Left forelimb (tissue), 1 donor: ENCODE measurements around the gene DBNL.

Source experiments
- DNase-seq: peaks from one replicate; pipeline ENCODE4 v3.0.0-alpha.2; 2018; ENCODE audit warnings: low spot score

DBNL gene

DNA sequence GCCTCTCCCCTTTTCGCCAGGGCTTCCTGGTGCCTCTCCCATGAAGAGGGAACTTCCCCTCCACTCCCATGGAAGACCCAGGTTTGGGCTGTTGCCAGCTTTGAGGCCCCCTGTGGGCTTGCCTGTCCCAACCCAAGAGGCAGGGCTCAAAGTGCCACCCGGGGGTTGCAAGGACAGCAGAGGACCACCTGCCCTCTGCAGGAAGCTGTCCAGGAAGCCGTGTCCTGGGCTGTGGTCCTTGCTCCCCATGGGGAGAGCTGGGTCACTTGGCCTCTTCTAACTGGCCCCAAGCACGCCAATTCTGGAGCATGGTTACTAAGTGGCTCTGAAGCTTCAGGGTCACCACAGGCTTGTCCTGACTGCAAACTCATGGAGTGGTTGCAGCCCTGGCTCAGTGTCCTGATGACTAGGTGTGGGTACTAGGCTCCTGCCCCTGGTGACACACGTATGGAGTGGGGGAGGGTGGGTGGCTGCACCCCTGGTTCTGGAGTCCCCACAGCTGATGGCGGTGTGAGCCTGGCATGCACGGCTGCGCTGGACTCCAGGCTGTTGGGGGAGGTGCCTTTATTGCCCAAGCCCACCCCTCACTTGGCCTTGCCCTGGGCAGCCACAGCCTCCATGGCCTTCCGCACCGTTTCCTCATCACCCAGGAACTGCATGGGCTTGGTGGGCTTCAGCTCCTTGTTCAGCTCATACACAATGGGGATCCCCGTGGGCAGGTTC lies 17.8 kb downstream of the DBNL start:
- DNase-seq, result no peak

DNA sequence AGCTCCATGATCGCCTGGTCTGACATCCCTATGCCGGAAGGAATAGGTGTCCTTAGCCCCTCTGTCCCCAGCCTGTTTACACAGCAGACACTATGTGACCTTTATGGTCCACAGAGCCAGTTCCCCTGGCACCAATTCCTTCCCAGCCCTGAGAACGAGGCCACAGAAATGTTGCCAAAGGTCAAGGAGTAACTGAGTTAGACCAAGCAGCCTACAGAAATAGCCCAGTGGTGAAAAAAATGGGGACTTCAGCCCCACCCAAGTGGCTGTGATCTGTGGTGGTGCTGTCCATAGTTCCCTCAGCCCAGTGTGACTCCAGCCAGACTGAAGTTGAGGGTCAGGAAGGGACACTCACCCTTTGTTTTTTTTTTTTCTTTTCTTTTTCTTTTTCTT lies 18.4 kb downstream of the DBNL start:
- DNase-seq, result no peak

DNA sequence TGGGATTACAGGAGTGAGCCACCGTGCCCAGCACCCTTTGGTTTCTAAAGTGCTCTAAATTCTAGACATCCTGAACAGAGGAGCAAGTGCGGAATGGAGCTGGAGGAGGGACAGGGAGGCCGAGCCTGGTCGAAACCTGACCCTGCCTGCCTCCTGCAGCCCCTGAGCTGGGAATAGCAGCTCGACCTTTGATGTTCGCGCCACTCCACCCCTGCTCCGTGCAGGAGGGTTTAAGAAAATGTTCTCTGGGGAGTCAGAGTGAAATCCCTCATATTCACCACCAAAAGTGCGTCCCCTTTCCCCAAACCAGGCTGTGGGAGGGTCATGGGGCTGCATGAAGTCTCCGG lies 19.0 kb downstream of the DBNL start:
- no peak for DNase-seq

DNA sequence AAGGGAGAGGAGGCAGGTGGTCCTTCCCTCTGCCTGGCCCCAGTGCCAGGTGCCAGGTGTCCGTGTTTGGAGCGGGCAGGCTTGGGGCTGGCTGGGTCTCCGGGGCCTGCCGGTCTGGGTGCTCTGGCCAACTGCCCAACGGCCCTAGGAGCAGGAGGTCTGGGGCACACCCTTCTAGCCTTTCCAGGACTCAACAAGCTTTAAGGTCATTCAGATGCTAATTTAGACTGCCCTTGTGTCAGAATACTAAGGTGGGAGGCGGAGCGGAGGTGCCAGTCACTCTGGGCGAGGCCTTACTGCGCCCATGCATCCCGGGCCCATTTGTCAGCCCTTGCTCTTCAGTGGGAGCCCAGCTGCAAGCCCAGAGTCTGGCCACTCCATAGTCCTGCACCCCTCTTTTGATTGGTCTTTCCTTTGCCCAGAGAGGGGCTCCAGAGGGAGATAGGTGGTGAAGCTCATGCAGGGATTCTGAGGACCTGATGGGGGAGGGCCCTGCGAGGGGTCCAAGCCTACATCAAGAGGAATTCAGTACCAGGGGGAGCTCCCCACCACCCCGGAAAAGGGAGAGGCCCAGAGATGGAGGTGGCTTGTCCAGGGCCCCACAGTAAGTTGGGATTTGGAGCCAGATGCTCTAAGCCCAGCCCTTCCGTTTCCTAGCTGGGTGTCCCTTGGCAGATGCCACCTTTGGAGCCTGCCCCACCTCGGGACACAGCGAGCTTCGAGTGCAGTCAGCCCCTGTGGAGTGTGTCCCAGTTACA lies 19.6 kb downstream of the DBNL start:
- no peak for DNase-seq

DNA sequence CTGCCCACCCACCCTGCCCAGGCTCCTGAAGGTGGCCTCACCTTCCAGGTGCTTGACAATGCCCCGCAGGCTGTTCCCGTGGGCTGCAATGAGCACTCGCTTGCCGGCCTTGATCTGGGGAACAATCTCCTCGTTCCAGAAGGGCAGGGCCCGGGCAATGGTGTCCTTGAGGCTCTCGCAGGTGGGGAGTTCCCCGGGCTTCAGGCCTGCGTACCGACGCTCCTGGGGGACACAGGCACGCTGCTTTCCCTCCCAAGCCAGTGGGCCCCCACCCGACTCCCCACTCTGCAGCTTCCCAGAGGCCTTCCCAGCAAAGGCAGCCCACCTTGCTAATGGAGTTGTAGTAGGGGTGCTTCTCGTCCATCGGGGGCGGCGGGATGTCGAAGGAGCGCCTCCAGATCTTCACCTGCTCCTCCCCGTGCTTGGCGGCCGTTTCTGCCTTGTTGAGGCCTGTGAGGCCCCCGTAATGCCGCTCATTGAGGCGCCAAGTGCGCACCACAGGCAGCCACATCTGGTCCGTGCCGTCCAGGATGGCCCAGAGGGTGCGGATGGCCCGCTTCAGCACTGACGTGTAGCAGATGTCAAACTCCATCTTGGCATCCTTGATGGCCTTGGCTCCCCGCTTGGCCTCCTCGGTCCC lies 20.4 kb downstream of the DBNL start:
- DNase-seq, result no peak

DNA sequence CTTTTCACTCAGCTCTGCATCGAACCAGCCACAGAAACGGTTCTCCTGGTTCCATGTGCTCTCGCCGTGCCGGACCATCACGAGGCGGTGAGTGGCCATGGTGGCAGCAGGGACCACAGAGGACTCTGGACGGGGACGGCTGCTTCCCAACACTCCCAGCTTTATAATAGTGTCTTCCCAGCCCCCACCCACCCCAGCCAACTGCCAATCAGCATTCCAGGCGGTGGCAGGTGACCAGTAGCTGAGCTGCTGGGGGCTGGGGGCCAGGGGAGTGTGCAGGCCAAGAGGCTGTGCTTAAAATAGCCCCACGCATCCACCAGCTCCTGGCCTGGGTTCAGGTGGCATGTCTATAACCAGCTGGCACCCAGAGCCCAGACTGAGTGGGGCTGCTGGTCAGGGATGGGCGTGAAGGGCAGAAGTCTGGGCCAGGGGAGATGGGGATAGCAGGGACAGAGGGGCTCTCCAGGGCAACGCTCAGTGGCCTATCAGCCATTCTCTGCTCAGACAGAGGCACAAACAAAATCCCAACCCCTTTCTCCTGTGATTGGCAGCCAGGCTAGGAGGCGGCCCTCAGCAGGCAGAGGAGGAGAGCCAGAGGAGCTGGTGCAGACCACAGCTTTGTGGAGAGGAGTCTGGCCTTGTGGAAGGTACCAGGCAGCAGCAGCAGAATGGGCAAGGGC lies 21.1 kb downstream of the DBNL start, which contains the start of gene PGAM2:
Gene PGAM2 (minus strand): TSS at position 137 of the 680 bp plus-strand sequence. CDS start 38 bp downstream, at position 99.
- DNase-seq, result no peak

DNA sequence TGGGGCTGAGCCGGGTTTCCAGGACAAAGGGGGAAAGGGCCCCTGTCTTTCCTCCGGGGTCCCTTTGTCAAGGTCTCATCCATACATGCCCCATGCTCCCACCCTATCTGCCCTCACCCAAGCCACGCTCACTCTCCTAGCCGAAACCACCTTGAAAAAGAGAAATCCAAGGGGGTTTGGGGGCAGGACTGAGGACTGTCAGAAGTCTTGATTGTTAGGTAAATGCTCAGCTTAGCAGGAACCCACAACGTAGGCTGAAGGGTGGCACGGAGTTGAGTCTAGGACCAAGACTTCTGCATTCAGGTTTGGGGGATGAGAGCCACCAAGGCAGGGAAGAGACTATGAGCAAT lies 21.6 kb downstream of the DBNL start:
- DNase-seq, result no peak

DNA sequence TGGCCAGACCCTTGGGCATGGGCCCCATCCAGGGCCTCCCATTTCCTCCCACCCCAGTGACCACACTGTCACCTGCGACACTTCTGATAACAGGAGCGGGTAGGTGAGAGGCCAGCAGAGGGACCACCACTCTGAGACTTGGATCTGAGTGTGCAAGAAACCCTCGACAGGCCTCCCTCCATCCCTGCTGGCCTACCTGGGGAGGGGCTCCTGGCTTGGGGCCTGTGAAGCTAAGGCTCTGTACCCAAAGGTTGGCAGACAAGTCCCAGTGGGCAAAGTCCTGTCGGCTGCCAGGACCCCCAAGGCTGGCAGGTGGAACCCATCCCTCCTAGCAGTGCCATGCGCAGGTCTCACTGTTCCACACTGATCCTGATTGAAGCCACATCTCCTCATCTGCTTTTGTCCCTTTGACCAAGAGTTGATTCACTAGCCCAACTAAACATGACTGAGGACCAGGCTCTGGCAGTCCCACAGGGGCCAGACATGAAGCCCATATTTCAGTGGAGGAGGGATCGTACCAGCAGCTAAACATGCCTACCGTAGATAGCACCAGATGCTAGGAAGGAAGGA lies 22.1 kb downstream of the DBNL start:
- no peak for DNase-seq

DNA sequence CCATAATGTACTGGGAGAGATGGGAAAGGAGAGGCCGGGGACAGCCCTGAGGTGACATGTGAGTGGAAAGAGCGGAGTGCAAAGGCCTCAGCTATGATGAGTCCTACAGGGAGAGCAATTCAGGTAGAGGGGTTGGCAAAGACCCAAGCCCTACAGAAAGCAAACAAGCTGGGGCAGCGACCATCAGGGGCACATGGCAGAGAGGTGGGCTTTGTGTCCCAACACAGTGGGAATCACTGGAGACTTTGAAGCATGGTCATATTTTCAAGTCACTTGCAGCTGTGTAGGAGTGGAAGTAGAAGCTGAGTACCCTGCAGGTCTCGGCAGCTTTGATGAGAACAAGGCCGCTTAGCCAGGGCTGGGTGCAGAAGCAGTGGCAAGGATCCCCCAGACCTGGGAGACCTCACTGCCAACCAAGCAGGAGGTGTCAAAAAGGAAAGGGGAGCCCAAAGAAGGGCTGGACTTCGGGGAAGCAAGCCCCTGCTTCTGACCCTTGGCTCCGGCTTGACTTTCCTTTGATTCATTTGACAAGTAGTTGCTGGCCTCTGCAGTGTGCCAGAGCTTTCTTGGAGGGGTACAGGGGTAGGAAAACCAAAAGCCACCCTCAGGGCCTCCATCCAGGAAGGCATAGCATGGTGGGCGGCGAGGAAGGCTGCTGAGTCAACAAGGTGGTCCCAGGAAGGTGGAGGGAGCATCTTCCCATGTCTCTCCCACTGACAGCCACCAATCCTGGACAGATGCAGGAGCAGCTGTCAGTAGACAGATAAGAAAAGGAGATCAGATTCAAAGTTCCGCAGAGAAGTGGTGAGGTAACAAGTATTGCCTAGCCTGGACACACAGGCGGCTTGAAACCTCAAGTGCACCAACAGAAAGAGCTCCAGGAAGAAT lies 22.8 kb downstream of the DBNL start:
- no peak for DNase-seq

DNA sequence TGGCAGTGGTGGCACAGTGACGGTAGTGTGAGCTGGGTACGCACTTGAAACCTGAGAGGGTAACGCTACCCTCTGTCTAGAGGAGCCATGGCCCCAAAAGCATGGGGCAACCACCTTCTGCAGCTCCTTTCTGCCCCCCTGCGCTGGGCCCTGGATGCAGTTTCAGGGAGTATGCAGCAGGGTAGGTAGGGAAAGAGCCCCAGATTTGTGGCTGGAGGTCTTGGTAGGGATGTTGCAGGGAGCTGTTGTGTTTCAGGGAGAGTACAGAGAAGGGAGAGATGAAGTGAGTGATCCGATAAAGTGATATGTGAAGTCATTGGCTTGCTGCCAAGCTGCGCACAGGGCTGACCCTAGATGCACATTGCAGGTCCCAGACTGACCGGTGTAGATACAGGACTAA lies 23.6 kb downstream of the DBNL start:
- DNase-seq, result no peak

DNA sequence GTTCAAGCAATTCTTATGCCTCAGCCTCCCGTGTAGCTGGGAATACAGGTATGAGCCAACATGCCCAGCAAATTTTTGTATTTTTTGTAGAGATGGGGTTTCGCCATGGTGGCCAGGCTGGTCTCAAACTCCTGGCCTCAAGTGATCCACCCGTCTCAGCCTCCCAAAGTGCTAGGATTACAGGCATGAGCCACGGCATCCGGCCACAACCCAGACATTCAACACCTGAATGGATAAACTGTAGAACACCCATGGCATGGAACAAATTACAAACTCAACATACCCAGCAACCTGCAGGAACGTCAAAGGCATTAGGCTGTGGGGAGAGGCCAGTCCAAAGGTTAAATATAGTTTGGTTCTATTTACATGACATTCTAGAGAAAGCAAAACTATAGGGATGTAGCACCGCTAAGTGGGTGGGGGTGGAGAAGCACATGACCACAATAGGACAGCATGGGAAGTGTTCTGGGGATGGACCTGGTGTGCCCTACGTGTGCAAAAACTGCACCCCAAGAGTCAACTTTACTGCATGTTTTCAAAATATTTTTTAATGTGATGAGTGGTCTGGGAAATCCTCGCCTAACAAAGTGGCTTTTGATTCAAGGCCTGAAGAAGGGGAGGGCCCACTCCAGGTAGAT lies 27.3 kb downstream of the DBNL start:
- DNase-seq, result no peak

DNA sequence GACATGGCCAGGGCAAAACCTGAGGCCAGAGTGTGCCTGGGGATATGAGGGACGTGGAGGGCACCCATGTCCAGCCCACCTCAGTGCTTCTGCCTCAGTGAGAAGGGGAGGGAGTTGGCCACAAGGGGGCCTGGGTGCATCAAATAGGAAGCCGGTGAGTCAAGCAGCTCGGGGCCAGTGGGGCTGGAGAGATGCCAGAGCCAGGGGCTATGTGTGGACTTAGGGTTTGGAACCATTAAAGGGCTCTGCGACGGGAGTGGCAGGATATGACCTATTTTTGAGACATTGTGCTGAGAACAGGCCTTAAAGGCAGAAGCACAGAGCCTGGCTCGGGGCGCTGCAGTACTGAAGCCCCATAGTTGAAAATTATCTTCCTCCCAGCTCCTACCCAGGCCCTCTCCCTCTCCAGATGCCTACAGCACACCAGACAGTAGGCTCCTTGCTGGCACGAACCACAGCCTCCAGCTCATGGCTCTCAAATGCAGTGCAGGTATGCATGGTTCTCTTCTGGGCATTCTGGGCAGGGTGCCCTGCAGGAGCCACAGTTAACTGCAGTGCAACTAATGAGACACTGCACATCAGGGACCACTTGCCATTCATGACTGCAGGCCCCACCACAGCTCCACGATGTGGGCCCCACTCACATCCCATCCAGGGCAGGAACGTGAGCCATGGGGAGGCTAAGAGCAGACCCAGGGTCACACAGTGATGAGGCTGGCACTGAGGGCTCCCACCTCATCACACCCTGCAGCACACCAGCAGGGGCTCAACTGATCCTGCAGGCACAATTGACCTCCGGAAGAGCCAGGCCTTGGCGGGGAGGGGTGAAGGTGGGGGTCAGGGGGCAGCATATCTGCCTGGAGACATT lies 28.1 kb downstream of the DBNL start:
- no peak for DNase-seq

DNA sequence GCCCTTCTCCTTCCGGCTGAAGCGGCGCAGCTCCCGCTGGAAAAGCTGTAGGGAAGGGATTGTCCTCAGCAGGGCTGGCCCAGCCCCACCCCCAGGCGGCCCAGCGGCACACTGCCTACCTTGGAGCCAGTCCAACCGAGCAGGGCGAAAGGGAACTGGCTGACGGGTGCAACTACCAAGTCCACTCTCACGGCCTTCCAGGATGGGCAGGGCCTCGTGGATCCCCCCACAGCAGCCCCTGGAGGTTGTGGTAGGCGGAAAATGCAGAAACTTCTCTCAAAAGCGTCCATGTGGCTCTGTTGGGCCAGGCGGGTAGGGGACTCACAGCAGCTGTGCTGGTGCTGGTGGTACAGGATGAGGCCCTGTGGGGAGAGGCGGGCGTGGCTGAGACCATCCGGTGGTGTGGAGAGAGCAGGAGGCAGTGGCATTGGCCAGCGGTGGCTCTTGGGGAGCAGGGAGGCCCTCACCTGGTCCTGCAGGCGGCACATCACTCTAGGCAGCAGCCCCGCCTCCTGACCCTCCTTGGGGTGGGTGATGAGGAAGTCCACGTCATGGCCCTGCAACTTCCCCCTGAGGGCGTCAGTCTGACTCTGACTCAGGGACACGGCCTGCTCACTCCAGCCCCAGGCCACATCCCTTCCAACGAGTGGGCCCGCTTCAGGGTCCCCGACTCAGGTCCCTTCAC lies 29.3 kb downstream of the DBNL start:
- no peak for DNase-seq

DNA sequence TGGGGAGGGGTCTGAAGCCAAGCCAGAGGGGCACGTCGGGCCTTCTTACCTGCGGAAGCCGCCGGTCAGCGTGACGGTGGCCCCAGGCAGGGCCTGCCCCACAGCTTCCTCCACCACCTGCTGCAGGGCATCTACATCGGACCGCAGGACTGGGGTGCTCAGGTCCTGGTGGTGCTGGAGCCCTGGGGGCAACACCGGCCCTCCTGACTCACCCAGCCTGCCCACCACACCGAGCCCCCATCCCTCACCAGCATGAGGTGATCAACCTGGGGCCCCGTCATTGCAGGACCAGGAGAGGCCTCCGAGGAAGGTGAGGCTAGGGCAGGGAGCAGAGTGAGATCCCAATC lies 29.8 kb downstream of the DBNL start:
- DNase-seq, result no peak

DNA sequence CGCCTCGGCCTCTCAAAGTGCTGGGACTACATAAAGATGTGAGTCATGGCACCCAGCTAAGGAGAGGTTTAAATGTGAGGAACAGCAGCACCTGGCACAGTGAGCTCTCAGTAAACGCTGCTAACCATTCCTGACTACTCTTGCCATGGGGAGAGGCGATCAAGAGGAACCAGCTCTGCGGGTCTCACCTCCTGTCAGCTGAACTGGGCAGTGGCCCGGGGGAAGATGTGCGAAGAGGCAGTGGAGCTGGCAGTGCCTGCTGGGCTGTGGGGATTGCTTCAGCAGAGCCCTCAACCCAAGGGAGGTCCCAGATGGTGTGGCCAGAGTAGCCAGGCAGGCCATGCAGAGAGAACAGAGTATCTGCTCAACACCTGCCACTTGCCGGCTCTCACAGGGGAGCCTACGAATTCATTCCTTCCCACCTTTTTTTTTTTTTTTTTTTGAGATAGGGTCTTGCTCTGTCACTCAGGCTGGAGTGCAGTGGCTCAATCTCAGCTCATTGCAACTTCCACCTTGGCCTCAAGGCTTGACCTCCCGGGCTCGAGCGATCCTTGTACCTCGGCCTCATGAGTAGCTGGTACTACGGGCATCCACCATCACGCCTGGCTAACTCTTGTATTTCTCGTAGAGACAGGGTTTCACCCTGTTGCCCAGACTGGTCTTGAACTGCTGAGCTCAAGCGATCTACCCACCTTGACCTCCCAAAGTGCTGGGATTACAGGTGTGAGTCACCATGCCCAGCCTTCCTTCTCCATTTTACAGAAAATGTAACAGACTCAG lies 31.0 kb downstream of the DBNL start:
- no peak for DNase-seq

DNA sequence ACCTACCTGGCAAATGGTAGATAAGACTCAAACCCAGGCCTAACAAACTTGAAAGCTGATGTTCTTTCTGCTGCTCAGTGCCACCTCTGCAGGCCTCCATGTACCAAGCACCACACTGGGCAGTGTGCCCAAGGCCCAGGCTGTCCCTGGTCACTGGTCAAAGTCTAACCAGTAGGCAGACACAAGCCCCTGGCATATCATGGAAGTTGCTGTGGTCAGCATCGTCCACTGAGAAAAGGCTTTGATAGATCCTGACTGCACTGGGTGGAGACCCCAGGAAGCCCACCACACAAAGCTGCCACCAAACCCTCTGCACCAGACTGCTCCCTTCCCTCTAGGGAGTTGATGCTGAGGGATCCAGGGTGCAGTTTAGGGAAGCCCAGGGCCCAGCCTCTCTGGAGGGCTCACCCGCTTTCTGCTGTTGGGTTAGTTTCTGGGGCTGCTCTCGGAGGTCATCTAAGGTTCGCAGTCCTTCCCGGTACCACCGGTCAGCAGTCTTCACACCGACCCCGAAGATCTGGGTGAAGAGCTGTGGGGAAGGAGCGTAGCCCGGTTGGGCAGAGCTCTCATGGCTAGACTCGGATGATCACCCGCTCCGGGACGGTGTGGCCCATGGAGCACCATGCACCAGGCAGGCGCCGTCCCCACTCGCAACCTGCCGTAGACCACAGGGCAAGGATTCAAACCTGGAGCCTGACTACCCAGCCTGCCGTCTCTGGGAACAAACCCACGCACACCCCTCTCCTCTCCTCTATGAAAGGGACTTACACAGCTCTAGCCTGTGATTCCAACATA lies 31.8 kb downstream of the DBNL start:
- no peak for DNase-seq

DNA sequence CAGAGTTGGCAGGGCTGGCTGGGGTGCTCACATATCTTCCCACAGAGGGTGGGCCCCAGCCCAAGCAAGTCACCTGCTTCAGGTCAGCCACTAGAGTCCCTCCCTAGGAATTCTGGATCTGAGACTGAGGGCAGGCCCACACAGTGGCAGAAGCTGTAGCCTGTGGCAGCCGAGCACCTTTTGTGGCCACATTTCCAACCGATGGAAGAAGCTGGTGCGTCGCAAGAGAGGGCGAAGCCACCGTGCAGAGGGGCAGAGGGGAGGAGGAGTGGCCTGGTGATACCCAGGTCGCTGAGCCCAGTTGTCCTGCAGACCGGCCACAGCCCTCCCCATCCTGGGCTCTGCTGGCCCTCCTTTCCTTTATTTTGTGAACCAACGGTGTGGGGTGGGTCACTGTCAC lies 32.6 kb downstream of the DBNL start:
- DNase-seq, result no peak

DNA sequence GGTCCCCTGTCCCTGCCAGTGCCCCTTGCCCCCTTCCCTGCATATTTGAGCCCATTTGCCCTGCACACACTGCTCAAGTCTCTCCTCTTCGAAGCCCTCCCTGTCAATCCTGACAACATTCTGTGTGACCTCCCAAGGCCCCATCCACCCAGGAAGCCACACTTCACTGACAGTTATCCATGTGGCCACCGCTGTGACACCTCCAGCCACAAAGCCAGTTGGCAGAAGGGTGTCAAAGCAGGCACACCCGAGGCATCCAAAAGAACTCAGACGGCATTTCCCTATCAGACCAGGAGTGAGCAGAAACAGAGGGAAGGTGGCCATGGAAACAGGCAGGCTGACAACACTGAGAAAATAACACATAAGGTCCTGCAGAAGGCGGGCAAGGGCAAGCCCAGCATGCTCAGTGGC lies 33.2 kb downstream of the DBNL start:
- no peak for DNase-seq
